Uterus (tissue), 4 donors: Measurements from ENCODE around the gene HS6ST3. TPM values are rescaled to one million over a fixed set of nuclear protein-coding genes. Genes with fewer than 3 reads are reported as not detected.

ENCODE experiments used
- DNase-seq, 2 donors: peaks; one replicate each; pipeline ENCODE4 v3.0.0-alpha.2; 2019 to 2020
- H3K27ac ChIP-seq, 2 donors: fragments of 200-600 bp; sonication (generic); 1 replicate in 1 of 2; 2 replicates in 1 of 2; pipeline ENCODE4 v1.5.1; 2016 to 2018
- H3K27me3 ChIP-seq, 2 donors: fragments of 200-600 bp; sonication (generic); one replicate each; pipeline ENCODE4 v1.5.1; 2018 to 2019; ENCODE audit warnings: control low read depth in 1 of 2
- H3K36me3 ChIP-seq, 2 donors: fragments of 200-600 bp; sonication (generic); one replicate each; pipeline ENCODE4 v1.5.1; 2019; ENCODE audit warnings: control low read depth in 1 of 2
- H3K4me1 ChIP-seq, 2 donors: fragments of 200-600 bp; sonication (generic); one replicate each; pipeline ENCODE4 v1.5.1; 2018 to 2019; ENCODE audit warnings: control low read depth in 1 of 2
- H3K4me3 ChIP-seq, 2 donors: fragments of 200-600 bp; sonication (generic); 1 replicate in 1 of 2; 2 replicates in 1 of 2; pipeline ENCODE4 v1.5.1; 2018 to 2019; ENCODE audit warnings: mild to moderate bottlenecking in 1 of 2
- H3K9me3 ChIP-seq, 2 donors: fragments of 200-600 bp; sonication (generic); one replicate each; pipeline ENCODE4 v1.5.1; 2019; ENCODE audit warnings: control low read depth in 1 of 2
- POLR2A ChIP-seq, 2 donors: fragments of 450-650 bp; IDR thresholded peaks; one replicate each; pipeline ENCODE4 v1.6.1; 2016; ENCODE audit warnings: antibody characterized with exemption in 2 of 2, mild to moderate bottlenecking in 1 of 2, moderate library complexity in 1 of 2
- intact Hi-C: fragments of 100-400 bp; cut with DNase I; formaldehyde crosslinking; loops from one replicate; pipeline ENCODE4 v1.15.1; 2023; ENCODE audit warnings: low total_unique reads
- total RNA-seq, 4 donors: library from RNA; depleted of rRNA in 3 of 4; stranded (reverse); fragments of >200 nt in 3 of 4; gene quantifications; one replicate each; pipeline versions ENCODE4 v1.1.0 to v1.2.4, GENCODE V29; 2014 to 2023
- TF ChIP-seq, protein P1 (sequence below), 4 experiments: fragments of 200-600 bp in 2 of 4; fragments of 450-650 bp in 2 of 4; sonication (generic) in 2 of 4; IDR thresholded peaks; one replicate each; pipeline ENCODE4 v1.5.1; 2016 to 2019; ENCODE audit warnings: antibody characterized with exemption in 4 of 4, mild to moderate bottlenecking in 2 of 4, moderate library complexity in 1 of 4
- donor health status: DM: yes; HTN: yes; CAD: no.

HS6ST3 gene
- total RNA-seq, 4 donors from 2014 or later, result 1.3 to 8.7 (median 5.3) TPM

DNA sequence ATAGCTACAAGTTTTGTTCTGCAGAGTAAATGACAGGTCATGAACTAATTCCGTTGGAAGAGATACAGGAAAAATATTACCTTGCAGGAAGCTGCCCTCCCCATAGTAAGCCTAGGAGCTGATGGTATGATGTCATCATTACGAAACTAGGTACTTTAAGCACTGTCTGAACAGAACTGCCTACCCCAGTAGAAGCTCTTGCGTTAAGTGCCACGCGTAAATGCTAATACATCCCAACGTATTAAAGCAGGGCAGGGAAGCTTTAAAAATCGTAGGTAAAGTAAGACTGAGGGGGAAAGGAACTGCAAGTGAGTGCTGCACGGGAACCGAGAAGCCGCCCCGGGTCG, 37.3 kb upstream of the HS6ST3 start:
- TF ChIP-seq POLR2A (IDR thresholded peaks at IDR 0.05), result no peak
- TF ChIP-seq, protein P1, sequence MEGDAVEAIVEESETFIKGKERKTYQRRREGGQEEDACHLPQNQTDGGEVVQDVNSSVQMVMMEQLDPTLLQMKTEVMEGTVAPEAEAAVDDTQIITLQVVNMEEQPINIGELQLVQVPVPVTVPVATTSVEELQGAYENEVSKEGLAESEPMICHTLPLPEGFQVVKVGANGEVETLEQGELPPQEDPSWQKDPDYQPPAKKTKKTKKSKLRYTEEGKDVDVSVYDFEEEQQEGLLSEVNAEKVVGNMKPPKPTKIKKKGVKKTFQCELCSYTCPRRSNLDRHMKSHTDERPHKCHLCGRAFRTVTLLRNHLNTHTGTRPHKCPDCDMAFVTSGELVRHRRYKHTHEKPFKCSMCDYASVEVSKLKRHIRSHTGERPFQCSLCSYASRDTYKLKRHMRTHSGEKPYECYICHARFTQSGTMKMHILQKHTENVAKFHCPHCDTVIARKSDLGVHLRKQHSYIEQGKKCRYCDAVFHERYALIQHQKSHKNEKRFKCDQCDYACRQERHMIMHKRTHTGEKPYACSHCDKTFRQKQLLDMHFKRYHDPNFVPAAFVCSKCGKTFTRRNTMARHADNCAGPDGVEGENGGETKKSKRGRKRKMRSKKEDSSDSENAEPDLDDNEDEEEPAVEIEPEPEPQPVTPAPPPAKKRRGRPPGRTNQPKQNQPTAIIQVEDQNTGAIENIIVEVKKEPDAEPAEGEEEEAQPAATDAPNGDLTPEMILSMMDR (IDR thresholded peaks at IDR 0.05), result no peak
- H3K9me3 ChIP-seq, result no peaks in the 10 kb centered on the region
- peak overlapping the region; percentile 82 to 87 for H3K27ac ChIP-seq
- H3K36me3 ChIP-seq, result no peaks in the 10 kb centered on the region
- no peaks in the 10 kb centered on the region for H3K4me1 ChIP-seq
- no peaks in the 10 kb centered on the region for H3K27me3 ChIP-seq
- DNase-seq, result no peak
- peak overlapping the region; percentile 65 to 85 for H3K4me3 ChIP-seq
- intact Hi-C loops, result no loop called here

DNA sequence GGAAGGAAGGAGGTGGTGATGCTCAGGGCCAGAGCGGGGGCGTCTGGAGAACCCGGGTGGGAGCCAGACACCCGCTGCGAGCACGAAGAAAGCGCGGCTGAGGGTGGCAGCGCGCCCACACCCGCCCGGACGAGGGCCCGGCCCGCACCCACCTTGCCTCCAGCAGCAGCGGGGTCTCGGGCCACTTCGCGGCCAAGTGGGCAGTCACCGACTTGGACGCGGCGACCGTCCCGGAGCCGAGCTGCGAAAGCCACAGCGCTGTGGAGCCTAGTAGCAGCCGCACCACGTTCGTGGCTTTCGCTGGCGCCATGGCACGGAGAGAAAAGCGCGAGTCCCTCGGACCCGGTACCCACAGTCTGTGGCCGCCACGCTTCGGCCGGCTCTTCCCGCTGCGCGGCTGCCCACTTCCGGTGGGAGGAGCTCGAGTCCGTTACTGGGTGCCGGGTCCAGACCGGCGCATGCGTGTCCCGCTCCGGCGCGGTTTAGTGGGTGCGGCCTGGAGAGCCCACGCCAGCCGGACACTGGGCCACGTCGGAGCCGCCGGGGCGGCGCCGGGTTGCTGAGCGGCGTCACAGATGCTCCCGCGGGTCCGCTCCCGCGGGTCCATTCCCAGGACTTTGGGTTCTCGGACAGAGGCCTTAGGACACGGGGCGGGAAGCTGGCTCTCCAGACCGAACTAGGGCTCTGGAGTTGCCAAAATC, 36.8 kb upstream of the HS6ST3 start, which contains the start of gene UGGT2:
Gene UGGT2, minus strand, starts transcription at position 399 of the 701 bp plus-strand sequence. Its CDS starts 89 bp downstream, at position 310.
- H3K27ac ChIP-seq, result peak within 1 kb of the TSS; percentile 82 to 87
- peak; percentile 93 to 95 for DNase-seq
- peak; percentile 83 to 85 for TF ChIP-seq POLR2A (IDR thresholded peaks at IDR 0.05)
- TF ChIP-seq, protein P1 (IDR thresholded peaks at IDR 0.05), result peak in 2 of 4 experiments; percentile 18 to 28
- H3K27me3 ChIP-seq, result no peaks in the 10 kb centered on the region
- no peaks in the 10 kb centered on the region for H3K9me3 ChIP-seq
- H3K4me1 ChIP-seq, result no peaks in the 10 kb centered on the region
- intact Hi-C loops, result no loop called here
- H3K36me3 ChIP-seq, result no peaks in the 10 kb centered on the region
- peak within 1 kb of the TSS; percentile 65 to 85 for H3K4me3 ChIP-seq

DNA sequence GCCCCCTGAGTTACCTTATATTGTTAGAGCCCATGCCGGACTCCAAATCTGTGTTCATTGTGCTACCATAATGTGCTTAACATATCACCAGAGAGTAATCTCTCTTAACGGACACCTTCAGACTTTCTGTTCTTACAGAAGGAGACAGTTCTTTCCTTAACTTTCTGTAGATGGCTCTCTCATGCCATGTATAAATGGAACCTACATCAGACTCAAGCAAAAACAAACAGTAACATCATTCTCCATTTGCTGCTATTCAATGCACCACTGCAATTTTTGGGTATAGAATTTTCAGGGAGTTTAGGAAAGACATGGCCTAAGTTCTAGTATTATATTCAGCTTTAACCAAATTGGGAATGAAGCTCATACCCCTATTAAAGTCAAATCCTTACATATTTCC, 24.1 kb upstream of the HS6ST3 start:
- Histone ChIP-seq H3K27ac (no peak overlapping the region), H3K4me3 (no peak overlapping the region), H3K36me3 (no peaks in the 10 kb centered on the region), H3K27me3 (no peaks in the 10 kb centered on the region), H3K4me1 (no peaks in the 10 kb centered on the region), H3K9me3 (no peaks in the 10 kb centered on the region)
- TF ChIP-seq POLR2A (IDR thresholded peaks at IDR 0.05), result no peak
- TF ChIP-seq, protein P1 (IDR thresholded peaks at IDR 0.05), result peak in 1 of 4 experiments; percentile 23
- intact Hi-C loops, result no loop called here
- DNase-seq, result no peak

DNA sequence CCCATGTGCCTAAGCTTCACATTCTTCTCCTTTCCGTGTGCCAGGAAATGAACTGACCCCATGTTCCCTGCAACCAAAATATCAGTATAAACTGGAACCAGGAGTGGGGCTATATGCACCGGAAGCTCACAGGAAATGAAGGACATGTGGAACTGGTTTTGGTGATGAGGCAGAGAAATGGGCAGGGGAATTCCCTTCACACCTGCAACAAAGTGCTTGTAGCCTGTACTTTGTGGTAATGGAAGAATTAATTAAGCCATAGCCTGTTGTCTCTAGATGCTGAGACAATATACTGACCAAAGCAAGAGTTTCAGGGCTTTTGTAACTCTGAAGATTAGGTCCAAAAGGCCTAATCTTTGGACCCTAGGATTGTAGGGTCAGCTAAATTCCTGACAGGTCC, 21.2 kb upstream of the HS6ST3 start:
- Histone ChIP-seq H3K9me3 (no peaks in the 10 kb centered on the region), H3K4me3 (no peak overlapping the region), H3K27me3 (no peaks in the 10 kb centered on the region), H3K4me1 (no peaks in the 10 kb centered on the region), H3K36me3 (no peaks in the 10 kb centered on the region), H3K27ac (no peak overlapping the region)
- DNase-seq, result no peak
- no peak for TF ChIP-seq POLR2A (IDR thresholded peaks at IDR 0.05)
- TF ChIP-seq, protein P1 (IDR thresholded peaks at IDR 0.05), result no peak
- intact Hi-C loops, result no loop called here

DNA sequence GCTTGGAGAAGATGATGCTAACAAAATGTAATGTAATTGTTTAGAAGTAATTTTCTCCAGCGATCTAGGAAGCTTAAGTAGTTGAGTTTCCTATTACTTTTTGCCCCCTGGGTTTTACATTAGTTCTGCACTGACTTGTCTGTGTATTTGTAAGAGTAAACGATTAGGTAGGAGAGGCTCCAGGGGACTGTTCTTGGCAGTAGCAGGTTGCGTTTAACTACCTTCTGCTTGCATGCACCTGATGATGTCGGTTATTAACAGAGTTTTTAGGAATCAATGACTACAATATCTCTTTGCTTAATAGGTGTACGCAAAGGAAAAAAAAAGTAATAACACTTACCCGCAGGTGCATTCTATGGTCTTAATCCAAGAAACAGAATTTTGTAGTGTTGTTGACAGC, 18.4 kb upstream of the HS6ST3 start:
- H3K27ac ChIP-seq, result no peak overlapping the region
- intact Hi-C loops, result no loop called here
- H3K27me3 ChIP-seq, result no peaks in the 10 kb centered on the region
- DNase-seq, result no peak
- no peaks in the 10 kb centered on the region for H3K36me3 ChIP-seq
- TF ChIP-seq, protein P1 (IDR thresholded peaks at IDR 0.05), result no peak
- no peak for TF ChIP-seq POLR2A (IDR thresholded peaks at IDR 0.05)
- H3K4me1 ChIP-seq, result no peaks in the 10 kb centered on the region
- H3K9me3 ChIP-seq, result no peaks in the 10 kb centered on the region
- no peak overlapping the region for H3K4me3 ChIP-seq
